ENCODE data around the gene TRIOBP.

- TF ChIP-seq POLR2AphosphoS5 (IDR thresholded peaks at IDR 0.05): no peak
- TF ChIP-seq POLR2A (IDR thresholded peaks at IDR 0.05; ENCODE audit: low read depth): no peak
- TF ChIP-seq CTCF (IDR thresholded peaks at IDR 0.05): no peak
Measured at GRCh38 chr22:37680191-37680851, 16.5 kb upstream of the TRIOBP start.
